SKM-1 treated with dmso at 0.1 percent for 144 hours (cell line): ENCODE data around the gene KMT2C.
A peak's percentile ranks its signal among the peaks of the same experiment; 100 is the strongest.

Source experiments
- DNase-seq: peaks from one replicate; lab custom pipeline; 2025; ENCODE audit not compliant: unreplicated experiment; lab: John Stamatoyannopoulos, UW

The KMT2C gene

GRCh38 chr7:152145853-152146466 lies 289.8 kb downstream of the KMT2C start:
- DNase-seq, result peak; percentile 20

GRCh38 chr7:152144557-152145245 lies 291.1 kb downstream of the KMT2C start:
- DNase-seq, result no peak

GRCh38 chr7:152142976-152143595 lies 292.7 kb downstream of the KMT2C start:
- DNase-seq, result no peak

- DNase-seq, result no peak
These were observed 295.2 kb downstream of the KMT2C start for GRCh38 chr7:152140560-152140959.

GRCh38 chr7:152140067-152140466 lies 295.7 kb downstream of the KMT2C start:
- DNase-seq, result no peak

GRCh38 chr7:152137476-152138025 lies 298.3 kb downstream of the KMT2C start:
- DNase-seq, result no peak

- DNase-seq, result no peak
These were observed 299.1 kb downstream of the KMT2C start for GRCh38 chr7:152136686-152137085.

GRCh38 chr7:152133804-152134203 lies 302.0 kb downstream of the KMT2C start:
- DNase-seq, result no peak

GRCh38 chr7:152132812-152133211 lies 303.0 kb downstream of the KMT2C start:
- no peak for DNase-seq

- no peak for DNase-seq
These were observed 303.8 kb downstream of the KMT2C start for GRCh38 chr7:152131981-152132494.

- DNase-seq, result no peak
These were observed 304.9 kb downstream of the KMT2C start for GRCh38 chr7:152130658-152131590.

GRCh38 chr7:152129682-152130081 lies 306.1 kb downstream of the KMT2C start:
- DNase-seq, result no peak

- no peak for DNase-seq
These were observed 306.9 kb downstream of the KMT2C start for GRCh38 chr7:152128741-152129461.

GRCh38 chr7:152128252-152128651 lies 307.6 kb downstream of the KMT2C start:
- DNase-seq, result no peak

- no peak for DNase-seq
These were observed 308.6 kb downstream of the KMT2C start for GRCh38 chr7:152127229-152127628.

- no peak for DNase-seq
These were observed 309.1 kb downstream of the KMT2C start for GRCh38 chr7:152126741-152127140.

GRCh38 chr7:152122540-152122939 lies 313.3 kb downstream of the KMT2C start:
- DNase-seq, result no peak

- no peak for DNase-seq
These were observed 314.4 kb downstream of the KMT2C start for GRCh38 chr7:152121432-152121831.

GRCh38 chr7:152120776-152121175 lies 315.0 kb downstream of the KMT2C start:
- DNase-seq, result no peak

- DNase-seq, result no peak
These were observed 315.6 kb downstream of the KMT2C start for GRCh38 chr7:152120210-152120609.
